ENCODE measurements around the gene LIN7B.

DNA sequence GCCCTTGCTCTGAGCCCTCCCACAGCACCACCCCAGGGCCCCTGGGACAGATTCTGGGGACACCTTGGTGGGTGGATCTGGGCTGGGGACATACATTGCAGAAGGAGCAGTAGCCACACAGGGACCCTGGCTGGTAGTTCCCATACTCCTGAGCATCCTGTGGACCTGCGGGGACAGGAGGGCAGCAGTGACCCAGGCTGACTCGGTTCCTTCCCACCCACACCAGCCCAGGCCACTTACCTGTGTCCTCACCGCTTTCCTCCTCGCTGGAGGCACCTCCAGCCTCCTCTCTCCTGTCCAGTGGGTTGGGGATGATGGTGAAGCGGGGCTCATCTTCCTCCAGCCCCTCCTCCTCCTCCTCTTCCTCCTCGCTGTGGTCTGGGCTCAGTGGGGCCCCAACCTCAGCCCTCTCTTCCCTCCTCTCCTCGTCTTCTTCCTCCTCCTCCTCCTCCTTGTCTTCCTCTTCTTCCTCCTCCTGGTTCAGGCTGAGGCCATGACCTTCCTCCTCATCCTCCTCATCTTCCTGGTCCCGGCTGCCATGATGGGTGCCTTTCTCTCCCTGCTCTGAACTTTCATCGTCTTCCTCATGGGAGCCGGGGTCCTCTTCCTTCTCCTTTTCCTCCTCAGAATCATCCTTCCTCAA, 39.1 kb downstream of the LIN7B start:
- TF ChIP-seq, protein P1, sequence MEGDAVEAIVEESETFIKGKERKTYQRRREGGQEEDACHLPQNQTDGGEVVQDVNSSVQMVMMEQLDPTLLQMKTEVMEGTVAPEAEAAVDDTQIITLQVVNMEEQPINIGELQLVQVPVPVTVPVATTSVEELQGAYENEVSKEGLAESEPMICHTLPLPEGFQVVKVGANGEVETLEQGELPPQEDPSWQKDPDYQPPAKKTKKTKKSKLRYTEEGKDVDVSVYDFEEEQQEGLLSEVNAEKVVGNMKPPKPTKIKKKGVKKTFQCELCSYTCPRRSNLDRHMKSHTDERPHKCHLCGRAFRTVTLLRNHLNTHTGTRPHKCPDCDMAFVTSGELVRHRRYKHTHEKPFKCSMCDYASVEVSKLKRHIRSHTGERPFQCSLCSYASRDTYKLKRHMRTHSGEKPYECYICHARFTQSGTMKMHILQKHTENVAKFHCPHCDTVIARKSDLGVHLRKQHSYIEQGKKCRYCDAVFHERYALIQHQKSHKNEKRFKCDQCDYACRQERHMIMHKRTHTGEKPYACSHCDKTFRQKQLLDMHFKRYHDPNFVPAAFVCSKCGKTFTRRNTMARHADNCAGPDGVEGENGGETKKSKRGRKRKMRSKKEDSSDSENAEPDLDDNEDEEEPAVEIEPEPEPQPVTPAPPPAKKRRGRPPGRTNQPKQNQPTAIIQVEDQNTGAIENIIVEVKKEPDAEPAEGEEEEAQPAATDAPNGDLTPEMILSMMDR (IDR thresholded peaks at IDR 0.05): no peak
- no peak for TF ChIP-seq POLR2A (IDR thresholded peaks at IDR 0.05)
- TF ChIP-seq EP300 (IDR thresholded peaks at IDR 0.05): no peak

Data from suprapubic skin (tissue), 3 donors.